Activated CD4-positive, alpha-beta T cell treated with anti-CD3 and anti-CD28 coated beads, Interleukin-2, amount 10 ng/mL, durations not matched to agents 7 days and 5 days (primary cell): ENCODE measurements around the gene COA3. TPM values are rescaled to one million over a fixed set of nuclear protein-coding genes. Genes with fewer than 3 reads are reported as not detected.

Source experiments
- CTCF ChIA-PET: fragments of 350-600 bp; sonication (Branson Sonifier 250); formaldehyde crosslinking; loops from one replicate; lab custom pipeline; 2021; ENCODE audit warnings: antibody characterized with exemption; lab: Charles Lee
- POLR2A ChIA-PET: fragments of 350-600 bp; sonication (Branson Sonifier 250); formaldehyde crosslinking; loops from one replicate; lab custom pipeline; 2021; ENCODE audit warnings: antibody characterized with exemption; lab: Charles Lee
- DNase-seq: peaks from one replicate; pipeline ENCODE4 v3.0.0-alpha.2; 2020
- H3K27ac Mint-ChIP-seq: one replicate; pipeline ENCODE4 v1.8.0; 2021; ENCODE audit warnings: mild to moderate bottlenecking, moderate library complexity, mixed read lengths
- H3K27me3 Mint-ChIP-seq: one replicate; pipeline ENCODE4 v1.8.0; 2021; ENCODE audit warnings: mixed read lengths
- H3K36me3 Mint-ChIP-seq: one replicate; pipeline ENCODE4 v1.8.0; 2021; ENCODE audit warnings: low read depth, mixed read lengths
- H3K4me1 Mint-ChIP-seq: one replicate; pipeline ENCODE4 v1.8.0; 2021; ENCODE audit warnings: mixed read lengths
- H3K4me3 Mint-ChIP-seq: one replicate; pipeline ENCODE4 v1.8.0; 2021; ENCODE audit warnings: mild to moderate bottlenecking, moderate library complexity, mixed read lengths
- H3K9me3 Mint-ChIP-seq: one replicate; pipeline ENCODE4 v1.8.0; 2021; ENCODE audit warnings: mixed read lengths
- total RNA-seq, 2 experiments: library from RNA; stranded (reverse); gene quantifications; one replicate each; pipeline ENCODE4 v1.2.3, GENCODE V29; 2021

COA3 gene
- total RNA-seq, 2 experiments from 2014 or later = 41.2 to 45.1 TPM

DNA sequence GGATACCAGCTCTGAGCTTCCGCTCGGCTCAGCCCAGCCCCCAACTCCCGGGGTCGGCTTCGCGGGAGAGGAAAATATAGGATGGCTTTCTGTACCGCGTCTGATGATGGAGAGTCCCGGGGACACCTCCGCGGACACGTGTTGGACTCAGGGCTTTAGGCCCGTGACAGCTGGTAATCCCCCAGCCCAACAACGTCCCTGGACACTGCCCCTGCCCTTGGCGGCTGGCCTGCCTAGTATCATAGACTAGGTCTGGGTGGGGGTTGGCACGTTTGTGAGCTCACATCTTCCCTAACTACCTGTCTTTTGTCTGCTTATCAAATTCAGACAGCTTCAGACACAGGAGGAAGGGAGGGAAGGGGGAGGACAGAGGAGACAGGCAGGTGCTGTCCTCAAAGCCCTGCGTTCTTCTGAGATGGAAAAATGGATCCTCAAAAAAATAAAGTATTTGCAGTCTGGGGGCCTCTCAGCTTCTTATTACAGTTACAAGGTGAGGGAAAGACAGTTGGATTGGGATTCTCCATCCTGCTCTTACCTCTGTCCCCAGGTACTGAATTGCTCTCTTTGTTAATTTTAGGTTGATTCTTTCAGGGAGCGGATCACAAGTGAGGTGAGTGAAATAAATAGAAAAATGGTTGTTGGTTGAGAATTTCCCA lies 35.4 kb upstream of the COA3 start:
- Mint-ChIP-seq H3K9me3 (no peaks in the 10 kb centered on the region), H3K4me3 (peak overlapping the region; percentile 94), H3K4me1 (peaks cover 24% of the 10 kb centered on the region), H3K27ac (peak overlapping the region; percentile 99), H3K36me3 (peaks cover 35% of the 10 kb centered on the region), H3K27me3 (no peaks in the 10 kb centered on the region)
- ChIA-PET CTCF (interaction anchor here (0.5 to 5.0 kb wide), 5 partner anchors 9 to 144 kb away, joined by 3 to 29 read pairs (median 3); partner anchors contain the start of gene BECN1), POLR2A (interaction anchor here (1.1 kb wide), 1 partner anchor 11 kb away, joined by 3 read pairs; the partner anchor contains the start of gene AOC2)
- peak; percentile 10 for DNase-seq

DNA sequence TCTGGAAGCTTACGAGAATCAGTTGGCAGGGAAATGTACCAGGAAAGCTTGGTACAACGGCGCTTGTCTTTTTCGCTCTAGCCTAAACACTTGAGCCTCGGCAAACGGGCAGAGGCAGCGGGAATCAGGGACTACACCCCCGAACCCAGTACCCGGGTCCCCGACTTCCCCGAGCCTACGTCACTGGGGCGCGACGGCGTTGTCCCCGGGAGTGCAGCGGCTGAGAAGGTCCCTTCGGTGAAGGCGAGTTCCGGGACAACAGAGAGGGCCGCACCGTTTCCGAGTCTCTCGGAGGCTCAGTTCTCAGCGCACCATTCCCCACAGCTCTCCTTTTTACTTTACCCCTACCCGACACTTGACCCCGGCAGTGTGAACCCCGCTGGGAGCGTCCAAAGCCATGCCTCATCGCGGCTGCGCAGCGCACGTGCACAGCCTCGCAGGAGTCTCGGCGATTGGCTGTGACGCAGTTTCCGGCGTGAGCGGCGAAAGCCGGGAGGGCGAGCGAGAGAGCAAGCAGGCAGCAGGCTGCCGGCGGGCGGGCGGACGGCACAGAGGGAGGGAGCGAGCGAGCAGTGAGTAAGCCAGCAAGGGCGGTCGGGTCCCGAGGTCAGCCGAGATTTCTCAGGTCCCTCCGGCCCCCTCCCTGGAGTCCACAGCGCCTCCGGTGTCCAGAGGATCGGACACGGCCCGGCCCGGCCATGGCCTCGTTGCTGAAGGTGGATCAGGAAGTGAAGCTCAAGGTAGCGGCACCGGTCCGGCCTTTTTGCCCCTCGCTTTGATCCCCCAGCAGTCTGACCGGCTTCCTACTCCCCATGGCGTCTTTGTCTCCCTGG lies 34.6 kb upstream of the COA3 start, which contains the start of gene PSME3:
Gene PSME3, plus strand, starts transcription at position 464 of the 833 bp plus-strand sequence. Its CDS starts 235 bp downstream, at position 699.
- peak within 1 kb of the TSS; percentile 94 for H3K4me3 Mint-ChIP-seq
- ChIA-PET CTCF (interaction anchor here (0.6 to 5.0 kb wide), 4 partner anchors 9 to 120 kb away, joined by 3 to 29 read pairs (median 13); partner anchors contain the start of gene BECN1), POLR2A (interaction anchor here (1.1 kb wide), 1 partner anchor 11 kb away, joined by 3 read pairs; the partner anchor contains the start of gene AOC2)
- H3K27me3 Mint-ChIP-seq = peaks cover 2% of the 10 kb centered on the region
- H3K4me1 Mint-ChIP-seq = peaks cover 24% of the 10 kb centered on the region
- H3K27ac Mint-ChIP-seq = peak within 1 kb of the TSS; percentile 99
- peaks cover 29% of the 10 kb centered on the region for H3K36me3 Mint-ChIP-seq
- H3K9me3 Mint-ChIP-seq = no peaks in the 10 kb centered on the region
- peak; percentile 92 for DNase-seq

DNA sequence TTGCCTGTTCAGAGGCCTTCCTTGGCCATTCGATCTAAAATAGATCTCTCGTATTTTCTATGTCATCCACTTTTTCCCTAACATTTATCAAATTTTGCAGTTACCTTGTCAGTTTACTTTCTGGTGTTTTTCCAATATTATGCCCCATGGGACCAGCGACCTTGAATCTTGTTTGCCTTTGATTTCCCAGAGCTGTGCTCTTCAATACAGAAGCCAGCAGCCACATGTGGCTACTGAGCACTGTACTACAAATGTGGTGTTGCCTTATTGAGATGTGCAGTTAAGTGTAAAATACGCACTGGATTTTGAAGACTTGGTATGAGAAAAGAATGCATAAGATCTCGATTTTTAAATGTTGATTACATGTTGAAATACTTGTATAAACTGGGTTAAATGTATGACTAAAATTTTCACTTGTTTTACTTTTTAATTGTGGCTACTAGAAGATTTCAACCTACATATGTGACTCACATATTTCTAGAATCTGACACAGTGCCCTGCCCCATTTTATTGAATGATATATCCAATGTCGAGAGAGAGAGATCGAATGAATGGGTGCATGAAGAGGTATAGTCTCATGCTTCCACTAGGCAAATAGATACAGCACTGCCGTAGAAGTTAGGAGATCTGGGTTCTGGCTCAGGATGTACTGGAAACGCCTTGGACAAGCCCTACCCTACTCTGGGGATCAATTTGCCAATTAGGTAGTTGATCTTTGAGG lies 33.9 kb upstream of the COA3 start:
- H3K9me3 Mint-ChIP-seq = no peaks in the 10 kb centered on the region
- peaks cover 23% of the 10 kb centered on the region for H3K36me3 Mint-ChIP-seq
- DNase-seq = no peak
- CTCF ChIA-PET = interaction anchor here (1.7 to 5.0 kb wide), 2 partner anchors 11 to 14 kb away, joined by 5 to 23 read pairs; no protein-coding TSS in a partner anchor
- H3K4me1 Mint-ChIP-seq = peaks cover 24% of the 10 kb centered on the region
- H3K27me3 Mint-ChIP-seq = peaks cover 6% of the 10 kb centered on the region
- POLR2A ChIA-PET = no interaction called here
- H3K27ac Mint-ChIP-seq = peak overlapping the region; percentile 99
- H3K4me3 Mint-ChIP-seq = peak overlapping the region; percentile 94

DNA sequence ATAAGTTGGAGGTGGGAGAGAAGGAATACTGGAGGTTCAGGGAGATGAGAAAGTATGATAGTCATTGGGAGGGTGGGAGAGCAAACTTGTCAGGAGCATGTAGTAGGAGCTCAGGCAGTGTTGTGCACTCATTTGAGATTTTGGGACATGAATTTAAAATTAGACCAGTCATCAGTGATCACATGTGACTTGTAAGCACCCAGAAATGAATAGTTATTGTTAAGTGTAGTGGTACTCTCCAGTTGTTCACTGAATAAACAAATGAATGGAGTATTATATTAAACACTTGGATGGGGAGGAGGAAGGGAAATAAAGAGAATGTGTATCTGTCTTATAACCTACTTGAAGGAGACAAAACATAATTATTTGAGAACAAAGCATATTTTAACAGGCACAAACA lies 32.5 kb upstream of the COA3 start:
- CTCF ChIA-PET = interaction anchor here (1.7 to 5.0 kb wide), 2 partner anchors 12 kb away, joined by 5 to 23 read pairs; no protein-coding TSS in a partner anchor
- no peak overlapping the region for H3K4me3 Mint-ChIP-seq
- peaks cover 24% of the 10 kb centered on the region for H3K4me1 Mint-ChIP-seq
- no peaks in the 10 kb centered on the region for H3K9me3 Mint-ChIP-seq
- H3K27ac Mint-ChIP-seq = no peak overlapping the region
- peaks cover 6% of the 10 kb centered on the region for H3K27me3 Mint-ChIP-seq
- H3K36me3 Mint-ChIP-seq = peaks cover 19% of the 10 kb centered on the region
- no peak for DNase-seq
- POLR2A ChIA-PET = interaction anchor here (0.6 to 0.7 kb wide), 2 partner anchors 60 to 223 kb away, joined by 3 read pairs; no protein-coding TSS in a partner anchor

DNA sequence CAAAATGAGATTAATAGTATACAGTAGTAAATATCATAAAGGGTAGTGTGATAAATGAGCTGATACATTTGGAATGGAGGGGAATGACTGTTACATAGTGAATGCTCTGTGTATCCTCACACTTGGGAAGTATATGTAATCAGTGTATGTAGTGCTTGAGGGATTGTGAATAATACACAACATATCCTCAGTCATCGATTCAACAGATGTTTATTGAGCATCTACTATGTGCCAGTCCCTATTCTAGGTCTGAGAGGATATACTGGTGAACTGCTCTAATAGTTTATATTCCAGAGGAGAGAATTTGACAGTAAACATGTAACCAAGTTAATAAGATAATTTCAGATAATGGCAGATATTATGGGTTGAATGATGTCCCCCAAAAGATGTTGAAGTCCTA lies 29.0 kb upstream of the COA3 start:
- no peak for DNase-seq
- Mint-ChIP-seq H3K4me3 (no peak overlapping the region), H3K4me1 (peaks cover 27% of the 10 kb centered on the region), H3K27ac (no peak overlapping the region), H3K36me3 (peaks cover 3% of the 10 kb centered on the region), H3K9me3 (no peaks in the 10 kb centered on the region), H3K27me3 (peaks cover 6% of the 10 kb centered on the region)
- ChIA-PET CTCF (no interaction called here), POLR2A (no interaction called here)

DNA sequence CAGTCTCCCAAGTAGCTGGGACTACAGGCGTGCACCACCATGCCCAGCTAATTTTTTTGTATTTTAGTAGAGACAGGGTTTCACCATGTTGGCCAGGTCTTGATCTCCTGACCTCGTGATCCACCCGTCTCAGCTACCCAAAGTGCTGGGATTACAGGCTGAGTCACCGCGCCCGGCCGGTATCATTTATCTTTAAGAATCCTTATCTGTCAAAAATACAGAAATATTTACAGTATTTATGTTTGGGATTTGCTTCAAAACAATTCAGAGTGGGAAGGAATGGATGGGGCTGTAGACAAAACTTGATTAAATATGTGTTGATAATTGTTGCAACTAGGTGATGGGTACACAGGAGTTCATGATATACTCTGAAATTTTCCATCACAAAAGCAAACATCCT lies 22.7 kb upstream of the COA3 start:
- Mint-ChIP-seq H3K4me1 (peaks cover 38% of the 10 kb centered on the region), H3K36me3 (peaks cover 50% of the 10 kb centered on the region), H3K27me3 (no peaks in the 10 kb centered on the region), H3K9me3 (no peaks in the 10 kb centered on the region), H3K4me3 (no peak overlapping the region), H3K27ac (no peak overlapping the region)
- ChIA-PET POLR2A (no interaction called here), CTCF (interaction anchor here (1.6 to 5.8 kb wide), 2 partner anchors 11 to 16 kb away, joined by 5 to 23 read pairs; partner anchors contain the start of gene PSME3)
- DNase-seq = no peak

DNA sequence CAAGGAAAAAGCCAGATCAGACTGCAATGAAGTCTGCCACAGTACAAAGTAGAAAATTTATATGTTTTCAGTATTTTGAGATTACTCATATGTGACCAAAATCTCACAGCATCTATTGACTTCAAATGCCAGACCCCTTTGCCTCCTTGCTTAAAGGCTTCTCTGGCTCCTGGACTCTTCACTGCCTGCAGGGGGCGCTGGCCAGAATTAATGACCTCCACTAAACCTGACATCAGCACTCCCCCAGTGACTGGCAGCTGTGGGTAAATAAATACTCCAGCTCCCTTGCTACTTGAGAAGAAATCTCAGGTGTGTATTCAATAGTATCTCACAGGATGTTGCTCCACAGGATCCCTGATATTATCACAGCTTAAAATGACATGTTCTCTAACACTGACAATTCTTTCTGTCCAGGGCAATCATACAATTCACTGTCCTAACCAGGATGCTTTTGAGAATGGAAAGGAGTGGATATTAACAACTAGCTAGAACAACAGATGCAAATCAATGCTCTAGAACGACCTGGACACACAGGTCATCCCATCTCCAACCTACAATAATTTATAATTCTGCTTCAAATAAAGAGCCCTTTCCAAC lies 21.5 kb upstream of the COA3 start:
- no peak overlapping the region for H3K27ac Mint-ChIP-seq
- no peak overlapping the region for H3K4me3 Mint-ChIP-seq
- ChIA-PET POLR2A (interaction anchor here (0.5 kb wide), 1 partner anchor 12 kb away, joined by 3 read pairs; no protein-coding TSS in a partner anchor), CTCF (interaction anchor here (0.8 to 5.8 kb wide), 6 partner anchors 8 to 79 kb away, joined by 3 to 23 read pairs (median 4); partner anchors contain the start of gene PSME3)
- H3K4me1 Mint-ChIP-seq = peaks cover 36% of the 10 kb centered on the region
- no peaks in the 10 kb centered on the region for H3K9me3 Mint-ChIP-seq
- H3K36me3 Mint-ChIP-seq = peaks cover 59% of the 10 kb centered on the region
- no peaks in the 10 kb centered on the region for H3K27me3 Mint-ChIP-seq
- DNase-seq = peak; percentile 73

DNA sequence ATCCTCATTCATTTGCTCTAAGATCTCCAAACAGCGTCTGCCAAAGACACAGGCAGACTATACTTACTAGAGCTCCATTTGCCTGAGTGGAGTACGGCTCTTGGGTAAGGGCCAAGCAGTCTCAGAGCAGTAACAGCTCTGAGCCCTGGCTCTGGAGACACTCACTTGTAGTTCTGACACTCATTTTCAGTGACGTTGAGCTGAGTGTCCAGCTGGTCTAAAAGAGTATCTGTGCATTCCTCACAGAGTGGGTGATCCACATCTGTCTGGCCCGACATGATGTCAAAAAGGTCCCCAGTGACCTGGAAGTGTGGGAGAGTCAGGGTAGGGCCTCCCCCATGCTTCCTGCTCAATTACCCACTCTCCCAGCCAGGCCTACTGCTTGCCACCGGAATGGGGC lies 19.9 kb upstream of the COA3 start:
- H3K4me1 Mint-ChIP-seq = peaks cover 24% of the 10 kb centered on the region
- H3K4me3 Mint-ChIP-seq = no peak overlapping the region
- ChIA-PET POLR2A (interaction anchor here (0.6 kb wide), 1 partner anchor 32 kb away, joined by 3 read pairs; no protein-coding TSS in a partner anchor), CTCF (interaction anchor here (1.0 to 5.8 kb wide), 4 partner anchors 12 to 31 kb away, joined by 3 to 23 read pairs (median 4); partner anchors contain the start of gene PSME3)
- no peak overlapping the region for H3K27ac Mint-ChIP-seq
- peaks cover 73% of the 10 kb centered on the region for H3K36me3 Mint-ChIP-seq
- H3K9me3 Mint-ChIP-seq = no peaks in the 10 kb centered on the region
- H3K27me3 Mint-ChIP-seq = no peaks in the 10 kb centered on the region
- DNase-seq = no peak

DNA sequence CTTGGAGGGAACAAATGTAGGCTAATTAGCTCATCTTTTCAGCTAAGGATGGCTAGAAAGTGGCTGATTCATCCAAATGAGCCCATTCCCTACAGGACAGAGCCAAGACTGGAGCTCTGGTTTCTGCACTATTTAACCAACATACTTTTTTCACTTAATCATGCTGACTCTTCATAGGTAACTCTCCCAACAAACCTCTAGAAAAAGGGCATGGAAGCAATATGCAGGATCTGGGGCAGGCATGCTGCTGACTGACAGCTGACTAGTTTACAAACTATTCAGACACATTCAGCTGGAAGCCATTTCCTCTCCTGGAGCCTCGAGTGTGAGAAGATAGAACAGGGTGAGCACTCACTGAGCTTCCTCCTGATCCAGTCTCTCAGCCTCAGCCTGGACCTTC lies 19.4 kb upstream of the COA3 start:
- Mint-ChIP-seq H3K27me3 (no peaks in the 10 kb centered on the region), H3K4me1 (peaks cover 21% of the 10 kb centered on the region), H3K9me3 (no peaks in the 10 kb centered on the region), H3K27ac (no peak overlapping the region), H3K36me3 (peaks cover 73% of the 10 kb centered on the region), H3K4me3 (no peak overlapping the region)
- ChIA-PET POLR2A (no interaction called here), CTCF (interaction anchor here (1.0 to 5.8 kb wide), 4 partner anchors 12 to 30 kb away, joined by 3 to 23 read pairs (median 4); partner anchors contain the start of gene PSME3)
- DNase-seq = no peak

DNA sequence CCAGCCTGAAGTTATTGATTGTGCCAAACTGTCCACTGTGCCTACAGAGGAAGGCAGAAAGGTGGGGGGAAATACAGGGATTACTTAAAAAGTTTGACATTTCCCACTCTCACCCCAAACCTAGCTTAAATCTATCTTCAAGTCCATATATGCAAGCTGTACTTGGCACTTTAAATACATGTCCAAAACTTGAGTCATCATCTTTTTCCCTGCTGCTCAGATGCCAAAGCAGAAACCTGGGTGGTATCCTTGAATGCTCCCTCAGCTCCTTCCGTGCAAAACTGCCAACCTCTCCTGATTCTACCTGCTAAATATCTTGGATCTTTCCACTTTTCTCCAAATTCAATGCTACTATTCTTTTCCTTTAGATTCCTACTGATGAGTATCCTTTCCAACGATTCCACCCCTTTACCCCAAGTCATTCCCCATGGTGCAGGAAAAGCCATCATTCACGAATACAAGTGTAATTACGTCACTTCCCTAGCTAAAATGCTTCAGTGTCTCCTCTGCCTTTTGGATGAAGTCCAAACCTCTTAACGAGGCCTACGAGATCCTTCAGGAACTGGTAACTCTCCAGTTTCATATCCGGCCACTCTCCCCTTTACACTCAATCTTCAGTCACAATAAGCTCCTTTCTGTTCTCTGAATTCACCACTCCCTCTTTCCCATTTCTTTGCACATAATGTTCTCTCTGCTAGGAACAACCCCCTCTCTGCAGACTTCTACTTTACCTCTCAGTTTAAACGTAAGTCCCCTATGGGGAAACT lies 16.3 kb upstream of the COA3 start:
- peaks cover 68% of the 10 kb centered on the region for H3K36me3 Mint-ChIP-seq
- no peaks in the 10 kb centered on the region for H3K27me3 Mint-ChIP-seq
- ChIA-PET POLR2A (no interaction called here), CTCF (interaction anchor here (1.3 to 2.9 kb wide), 2 partner anchors 10 to 42 kb away, joined by 3 to 18 read pairs; partner anchors contain the start of genes BECN1 and VPS25)
- DNase-seq = no peak
- no peak overlapping the region for H3K4me3 Mint-ChIP-seq
- peak overlapping the region; percentile 16 for H3K27ac Mint-ChIP-seq
- no peaks in the 10 kb centered on the region for H3K9me3 Mint-ChIP-seq
- no peaks in the 10 kb centered on the region for H3K4me1 Mint-ChIP-seq

DNA sequence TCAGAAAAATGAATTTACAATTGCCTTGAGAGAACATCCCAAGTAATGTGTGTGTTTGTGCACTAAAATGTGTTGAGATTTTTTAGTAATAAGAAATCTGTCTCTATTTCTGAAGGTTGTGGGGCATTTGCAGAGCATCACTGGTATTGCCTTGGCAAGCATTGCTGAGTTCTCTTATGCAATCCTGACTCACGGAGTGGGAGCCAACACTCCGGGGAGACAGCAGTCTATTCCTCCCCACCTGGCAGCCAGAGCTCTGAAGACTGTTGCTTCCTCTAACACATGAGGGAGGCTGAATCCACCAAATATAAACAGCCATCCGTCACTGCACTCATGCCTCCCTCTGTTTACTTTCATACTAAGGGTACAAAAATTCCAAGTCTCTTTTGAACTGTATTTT lies 10.7 kb upstream of the COA3 start:
- Mint-ChIP-seq H3K9me3 (no peaks in the 10 kb centered on the region), H3K4me1 (no peaks in the 10 kb centered on the region), H3K27me3 (no peaks in the 10 kb centered on the region), H3K27ac (no peak overlapping the region), H3K4me3 (no peak overlapping the region), H3K36me3 (peaks cover 24% of the 10 kb centered on the region)
- ChIA-PET CTCF (interaction anchor here (0.6 to 1.8 kb wide), 3 partner anchors 13 to 535 kb away, joined by 3 to 5 read pairs (median 4); partner anchors contain the start of gene BECN1), POLR2A (no interaction called here)
- DNase-seq = no peak
